HCT116 (cell line): ENCODE data around the gene ADAMTS20. TPM values are rescaled to one million over a fixed set of nuclear protein-coding genes. Genes with fewer than 3 reads are reported as not detected.

Experiments used
- ATAC-seq: fragments of 200-7000 bp; cut with Tn5 transposase; 2 replicates; pipeline ENCODE4 v1.9.1; 2020; ENCODE audit warnings: mild to moderate bottlenecking, moderate library complexity
- BruUV-seq: library from RNA; stranded (reverse); fragments of 400-500 nt; replicated peaks from 2 replicates; lab custom pipeline; 2021; lab: Mats Ljungman, UMichigan
- CTCF ChIA-PET: fragments of 300-600 bp; sonication (Branson Sonifier 250); formaldehyde crosslinking; loops from one replicate; lab custom pipeline; 2021; ENCODE audit warnings: antibody characterized with exemption; lab: Charles Lee
- POLR2A ChIA-PET: fragments of 300-600, 350-600 bp; sonication (Branson Sonifier 250); formaldehyde crosslinking; loops from one replicate; lab custom pipeline; 2021; ENCODE audit warnings: antibody characterized with exemption; lab: Charles Lee
- RAD21 ChIA-PET, 2 experiments: fragments of 300-600 bp; sonication (Branson Sonifier 250); formaldehyde crosslinking; loops; one replicate each; lab custom pipeline; 2023; ENCODE audit warnings: low total read pairs in 2 of 2; ENCODE audit not compliant: uncharacterized antibody in 2 of 2, unreplicated experiment in 2 of 2, low non-redundant PET in 1 of 2; lab: Charles Lee
- DNase-seq: peaks from one replicate; pipeline ENCODE4 v3.0.0-alpha.2; 2010; ENCODE audit warnings: low read depth, low spot score
- H2AFZ ChIP-seq: fragments of 200-600 bp; shearing (Covaris generic), sonication (generic); 2 replicates; pipeline ENCODE4 v1.6.1; 2017; ENCODE audit warnings: low read depth, mixed run types, mixed read lengths, antibody characterized with exemption, low read length; ENCODE audit not compliant: poor library complexity, severe bottlenecking
- H3K27ac ChIP-seq: 2 replicates; pipeline ENCODE4 v1.5.1; 2012; ENCODE audit warnings: low read depth, low read length
- H3K27me3 ChIP-seq: fragments of 200-600 bp; sonication (generic); 2 replicates; pipeline ENCODE4 v1.6.1; 2016; ENCODE audit warnings: mixed run types, low read length, mixed read lengths; ENCODE audit not compliant: insufficient read depth
- H3K36me3 ChIP-seq, 2 experiments: fragments of 200-500 bp in 1 of 2; fragments of 200-600 bp in 1 of 2; sonication (Bioruptor generic) in 1 of 2; sonication (generic) in 1 of 2; 2 replicates each; pipeline versions ENCODE4 v1.5.1 to v1.6.1; 2014 to 2016; ENCODE audit warnings: low read length in 2 of 2, inconsistent platforms in 1 of 2, mixed read lengths in 1 of 2, mixed run types in 1 of 2; ENCODE audit not compliant: insufficient read depth in 2 of 2, control insufficient read depth in 1 of 2
- H3K4me1 ChIP-seq, 2 experiments: fragments of 200-600 bp in 1 of 2; sonication (generic) in 1 of 2; 2 replicates each; pipeline versions ENCODE4 v1.5.1 to v1.6.1; 2012 to 2017; ENCODE audit warnings: low read length in 2 of 2, inconsistent platforms in 1 of 2, mild to moderate bottlenecking in 1 of 2, mixed read lengths in 1 of 2, mixed run types in 1 of 2, moderate library complexity in 1 of 2; ENCODE audit not compliant: insufficient read depth in 2 of 2, control insufficient read depth in 1 of 2
- H3K4me2 ChIP-seq: fragments of 200-600 bp; sonication (generic); 2 replicates; pipeline ENCODE4 v1.6.1; 2017; ENCODE audit warnings: mixed run types, low read length, mixed read lengths
- H3K4me3 ChIP-seq, 2 experiments: fragments of 200-600 bp in 1 of 2; sonication (generic) in 1 of 2; replicated peaks in 1 of 2; 2 replicates each; pipeline ENCODE4 v1.5.1; 2011 to 2016; ENCODE audit warnings: low read length in 2 of 2, control low read depth in 1 of 2, low read depth in 1 of 2, mild to moderate bottlenecking in 1 of 2, mixed read lengths in 1 of 2, mixed run types in 1 of 2
- H3K79me2 ChIP-seq: fragments of 200-600 bp; sonication (generic); 2 replicates; pipeline ENCODE4 v1.6.1; 2017; ENCODE audit warnings: mild to moderate bottlenecking, mixed run types, low read length, moderate library complexity, mixed read lengths; ENCODE audit not compliant: insufficient read depth
- H3K9ac ChIP-seq: fragments of 200-600 bp; sonication (generic); 2 replicates; pipeline ENCODE4 v1.6.1; 2016; ENCODE audit warnings: low read length, mixed read lengths
- H3K9me2 ChIP-seq: fragments of 200-600 bp; sonication (generic), shearing (Covaris generic); 2 replicates; pipeline ENCODE4 v1.6.1; 2017; ENCODE audit warnings: mixed run types, mild to moderate bottlenecking, moderate library complexity; ENCODE audit not compliant: insufficient read depth
- H3K9me3 ChIP-seq, 2 experiments: fragments of 200-500 bp in 1 of 2; fragments of 200-600 bp in 1 of 2; sonication (Bioruptor generic) in 1 of 2; sonication (generic) in 1 of 2; 2 replicates each; pipeline ENCODE4 v1.6.1; 2014 to 2017; ENCODE audit warnings: low read length in 2 of 2, mixed read lengths in 2 of 2, inconsistent platforms in 1 of 2, low read depth in 1 of 2, mild to moderate bottlenecking in 1 of 2, mixed run types in 1 of 2, moderate library complexity in 1 of 2; ENCODE audit not compliant: control insufficient read depth in 1 of 2, insufficient read depth in 1 of 2
- H4K20me1 ChIP-seq: fragments of 200-600 bp; sonication (generic), shearing (Covaris generic); 2 replicates; pipeline ENCODE4 v1.6.1; 2017; ENCODE audit warnings: mixed run types, mild to moderate bottlenecking, moderate library complexity; ENCODE audit not compliant: insufficient read depth
- ATF3 ChIP-seq: IDR thresholded peaks from 2 replicates; pipeline ENCODE4 v1.6.1; 2012
- CBX3 ChIP-seq: IDR thresholded peaks from 2 replicates; pipeline ENCODE4 v1.6.1; 2012; ENCODE audit warnings: low read depth
- CEBPB ChIP-seq: IDR thresholded peaks from 2 replicates; pipeline ENCODE4 v1.6.1; 2012; ENCODE audit warnings: low read depth
- CTCF ChIP-seq, 3 experiments: fragments of 200-600 bp in 1 of 3; sonication (generic) in 1 of 3; IDR thresholded peaks in 2 of 3; conservative IDR thresholded peaks in 1 of 3; 2 replicates each; pipeline ENCODE4 v1.5.1; 2012 to 2017; ENCODE audit warnings: low read depth in 2 of 3, low read length in 2 of 3, antibody characterized with exemption in 1 of 3, borderline replicate concordance in 1 of 3, control low read depth in 1 of 3, mild to moderate bottlenecking in 1 of 3, mixed read lengths in 1 of 3, mixed run types in 1 of 3, moderate library complexity in 1 of 3; ENCODE audit not compliant: insufficient read depth in 1 of 3
- EGR1 ChIP-seq: IDR thresholded peaks from 2 replicates; pipeline ENCODE4 v1.6.1; 2012; ENCODE audit warnings: low read depth
- ELF1 ChIP-seq: IDR thresholded peaks from 2 replicates; pipeline ENCODE4 v1.6.1; 2012; ENCODE audit warnings: low read depth, borderline replicate concordance
- EZH2 ChIP-seq: fragments of 200-600 bp; sonication (generic); IDR thresholded peaks from 2 replicates; pipeline ENCODE4 v1.6.1; 2017; ENCODE audit warnings: antibody characterized with exemption, mixed run types
- EZH2phosphoT487 ChIP-seq: fragments of 200-600 bp; IDR thresholded peaks from 2 replicates; pipeline ENCODE4 v1.6.1; 2018; ENCODE audit warnings: antibody characterized with exemption, borderline replicate concordance
- FOSL1 ChIP-seq: IDR thresholded peaks from 2 replicates; pipeline ENCODE4 v1.6.1; 2012; ENCODE audit warnings: low read depth
- JUND ChIP-seq: IDR thresholded peaks from 2 replicates; pipeline ENCODE4 v1.6.1; 2012
- MAX ChIP-seq: IDR thresholded peaks from 2 replicates; pipeline ENCODE4 v1.6.1; 2012
- POLR2A ChIP-seq: IDR thresholded peaks from 2 replicates; pipeline ENCODE4 v1.7.0; 2011; ENCODE audit warnings: borderline replicate concordance; ENCODE audit not compliant: insufficient read depth, insufficient read length; ENCODE audit errors: extremely low read depth
- POLR2AphosphoS5 ChIP-seq: IDR thresholded peaks from 2 replicates; pipeline ENCODE4 v1.6.1; 2011; ENCODE audit warnings: mild to moderate bottlenecking, low read depth, low read length, moderate library complexity
- RAD21 ChIP-seq: IDR thresholded peaks from 2 replicates; pipeline ENCODE4 v1.6.1; 2012; ENCODE audit warnings: low read depth, mild to moderate bottlenecking
- SIN3A ChIP-seq: IDR thresholded peaks from 2 replicates; pipeline ENCODE4 v1.6.1; 2012; ENCODE audit warnings: low read depth
- SP1 ChIP-seq: IDR thresholded peaks from 2 replicates; pipeline ENCODE4 v1.6.1; 2012; ENCODE audit warnings: low read depth
- SRF ChIP-seq: IDR thresholded peaks from 2 replicates; pipeline ENCODE4 v1.6.1; 2012; ENCODE audit warnings: low read depth
- TCF7L2 ChIP-seq: IDR thresholded peaks from 2 replicates; pipeline ENCODE4 v1.7.0; 2011; ENCODE audit warnings: borderline replicate concordance, inconsistent platforms; ENCODE audit not compliant: insufficient read depth, insufficient read length; ENCODE audit errors: extremely low read depth
- YY1 ChIP-seq: IDR thresholded peaks from 2 replicates; pipeline ENCODE4 v1.6.1; 2011; ENCODE audit warnings: low read length, low read depth, moderate library complexity, mild to moderate bottlenecking; ENCODE audit not compliant: insufficient replicate concordance; ENCODE audit errors: extremely low read depth
- ZFX ChIP-seq: fragments of 450-650 bp; IDR thresholded peaks from 2 replicates; pipeline ENCODE4 v1.6.1; 2017
- ZNF274 ChIP-seq: fragments of 200-500 bp; sonication (Bioruptor generic); IDR thresholded peaks from 2 replicates; pipeline ENCODE4 v1.6.1; 2014; ENCODE audit warnings: mild to moderate bottlenecking, low read depth, low read length, inconsistent platforms
- intact Hi-C: fragments of 100-400 bp; cut with micrococcal nuclease; formaldehyde crosslinking; loops from 2 replicates; pipeline ENCODE4 v1.10.0; 2022
- total RNA-seq: library from RNA; stranded (reverse); gene quantifications from one replicate; pipeline ENCODE4 v1.2.1, GENCODE V29; 2021; ENCODE audit not compliant: unreplicated experiment
- TF ChIP-seq, protein P1 (sequence below): IDR thresholded peaks from 2 replicates; pipeline ENCODE4 v1.6.1; 2011; ENCODE audit warnings: mild to moderate bottlenecking, low read length, moderate library complexity; ENCODE audit not compliant: insufficient replicate concordance; ENCODE audit errors: extremely low read depth

ADAMTS20 gene
- total RNA-seq, 1 experiment from 2014 or later: not detected

DNA sequence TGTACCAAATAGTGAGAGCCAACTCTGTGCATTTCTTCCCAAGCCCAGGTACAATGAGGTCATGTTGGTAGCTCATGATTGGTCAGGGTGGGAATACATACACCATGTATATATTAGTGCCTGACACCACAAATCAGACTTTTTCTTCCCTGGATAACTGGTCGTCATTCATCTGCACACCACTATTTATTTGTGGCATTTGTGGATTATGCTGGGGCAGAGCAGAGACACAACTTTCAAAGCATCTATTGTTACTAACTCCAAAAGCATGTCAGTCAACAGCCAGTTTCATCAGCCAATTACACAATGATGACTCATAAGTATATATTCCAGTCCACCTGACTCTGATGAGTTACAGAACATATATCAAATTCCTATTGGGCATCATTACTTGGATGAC, 181.7 kb downstream of the ADAMTS20 start:
- Histone ChIP-seq H3K79me2 (no peaks in the 10 kb centered on the region), H3K36me3 (no peaks in the 10 kb centered on the region), H3K4me3 (no peak overlapping the region), H3K9me3 (no peaks in the 10 kb centered on the region), H3K4me2 (peak overlapping the region; percentile 18), H3K27me3 (no peaks in the 10 kb centered on the region), H4K20me1 (no peaks in the 10 kb centered on the region), H2AFZ (peak overlapping the region; percentile 7), H3K9ac (no peak overlapping the region), H3K9me2 (no peaks in the 10 kb centered on the region; the same call in 1 of the 2 replicates), H3K27ac (no peak overlapping the region), H3K4me1 (peaks cover 6 to 10% of the 10 kb centered on the region in 2 experiments)
- POLR2A ChIA-PET: interaction anchor here (1.0 kb wide), 1 partner anchor 14 kb away, joined by 4 read pairs; no protein-coding TSS in a partner anchor
- RAD21 ChIA-PET: no interaction called here
- ATAC-seq (peak; percentile 85), DNase-seq (peak; percentile 76)
- intact Hi-C loops: no loop called here
- BruUV-seq: no TSS peak
- CTCF ChIA-PET: no interaction called here
- TF ChIP-seq, protein P1, sequence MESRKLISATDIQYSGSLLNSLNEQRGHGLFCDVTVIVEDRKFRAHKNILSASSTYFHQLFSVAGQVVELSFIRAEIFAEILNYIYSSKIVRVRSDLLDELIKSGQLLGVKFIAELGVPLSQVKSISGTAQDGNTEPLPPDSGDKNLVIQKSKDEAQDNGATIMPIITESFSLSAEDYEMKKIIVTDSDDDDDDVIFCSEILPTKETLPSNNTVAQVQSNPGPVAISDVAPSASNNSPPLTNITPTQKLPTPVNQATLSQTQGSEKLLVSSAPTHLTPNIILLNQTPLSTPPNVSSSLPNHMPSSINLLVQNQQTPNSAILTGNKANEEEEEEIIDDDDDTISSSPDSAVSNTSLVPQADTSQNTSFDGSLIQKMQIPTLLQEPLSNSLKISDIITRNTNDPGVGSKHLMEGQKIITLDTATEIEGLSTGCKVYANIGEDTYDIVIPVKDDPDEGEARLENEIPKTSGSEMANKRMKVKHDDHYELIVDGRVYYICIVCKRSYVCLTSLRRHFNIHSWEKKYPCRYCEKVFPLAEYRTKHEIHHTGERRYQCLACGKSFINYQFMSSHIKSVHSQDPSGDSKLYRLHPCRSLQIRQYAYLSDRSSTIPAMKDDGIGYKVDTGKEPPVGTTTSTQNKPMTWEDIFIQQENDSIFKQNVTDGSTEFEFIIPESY: no peak
- TF ChIP-seq SP1 (peak; percentile 68), MAX (peak; percentile 43; the same call in 1 of the 2 replicates), SIN3A (0 out of 2 replicates have a peak, but pooled peaks have one; percentile 37), CEBPB (peak; percentile 91), EGR1 (no peak), CTCF (IDR thresholded peaks at IDR 0.05 in 2 of 3, conservative IDR thresholded peaks at IDR 0.05 in 1 of 3; ENCODE audit: borderline replicate concordance in 1 of 3, insufficient read depth in 1 of 3, low read depth in 2 of 3, low read length in 2 of 3) (no peak), FOSL1 (peak; percentile 90), YY1 (no peak), CBX3 (peak; percentile 79; the same call in 1 of the 2 replicates), SRF (peak; percentile 64; the same call in 1 of the 2 replicates), RAD21 (no peak), ZFX (no peak), ZNF274 (no peak), POLR2AphosphoS5 (no peak), JUND (peak; percentile 87), ATF3 (peak; percentile 88), POLR2A (no peak), EZH2 (no peak), TCF7L2 (peak; percentile 19), EZH2phosphoT487 (no peak), ELF1 (no peak)
